Peyer's patch (tissue), 4 donors: ENCODE results near the gene C1QTNF6.

Experiments used
- CTCF ChIP-seq, 6 experiments: fragments of 450-650 bp in 4 of 6; fragments of 200-600 bp in 2 of 6; sonication (generic) in 1 of 6; IDR thresholded peaks; one replicate each; pipeline ENCODE4 v1.5.1; 2017 to 2019; ENCODE audit warnings: antibody characterized with exemption in 6 of 6, mild to moderate bottlenecking in 3 of 6, moderate library complexity in 1 of 6
- POLR2A ChIP-seq, 2 donors: fragments of 450-650 bp; IDR thresholded peaks; one replicate each; pipeline ENCODE4 v1.5.1; 2017; ENCODE audit warnings: antibody characterized with exemption in 2 of 2, mild to moderate bottlenecking in 2 of 2, moderate library complexity in 2 of 2

DNA sequence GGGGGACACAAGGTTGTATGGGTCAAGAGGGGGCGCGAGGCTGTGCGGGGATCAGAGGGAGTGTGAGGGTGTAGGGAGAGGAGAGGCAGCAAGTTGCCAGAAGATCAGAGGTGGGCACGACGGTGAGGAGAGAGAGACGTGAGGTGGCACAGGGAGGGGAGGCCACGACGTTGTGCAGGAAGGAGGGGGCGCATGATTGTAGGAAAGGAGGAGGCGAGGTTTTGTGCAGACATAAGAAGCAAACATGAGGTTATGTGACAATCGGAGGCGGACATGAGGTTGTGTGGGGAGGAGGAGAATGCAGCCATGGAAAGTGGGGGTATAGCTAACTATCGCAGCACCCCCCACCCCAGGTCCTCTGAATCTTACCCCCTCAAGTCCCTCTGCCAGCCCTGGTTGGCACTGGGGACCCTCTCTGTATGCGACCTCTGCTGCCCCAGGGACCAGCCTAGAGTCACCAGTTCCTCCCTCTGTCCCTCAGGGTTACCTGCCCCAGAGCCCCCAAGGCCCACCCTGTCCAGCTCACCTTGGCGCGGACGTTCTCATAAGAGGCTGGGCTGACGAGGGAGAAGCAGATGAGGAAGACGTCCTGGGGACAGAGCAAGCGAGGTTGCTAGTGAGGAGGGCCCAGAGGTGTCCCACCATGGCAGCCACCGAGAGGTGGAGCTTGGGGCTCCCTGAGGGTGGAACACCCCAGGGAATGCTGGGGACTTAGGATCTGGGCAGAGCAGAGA lies 43.5 kb upstream of the C1QTNF6 start:
- TF ChIP-seq CTCF (IDR thresholded peaks at IDR 0.05) = no peak
- no peak for TF ChIP-seq POLR2A (IDR thresholded peaks at IDR 0.05)
